ENCODE measurements around the gene RHBDL2.

- TF ChIP-seq, protein P1, sequence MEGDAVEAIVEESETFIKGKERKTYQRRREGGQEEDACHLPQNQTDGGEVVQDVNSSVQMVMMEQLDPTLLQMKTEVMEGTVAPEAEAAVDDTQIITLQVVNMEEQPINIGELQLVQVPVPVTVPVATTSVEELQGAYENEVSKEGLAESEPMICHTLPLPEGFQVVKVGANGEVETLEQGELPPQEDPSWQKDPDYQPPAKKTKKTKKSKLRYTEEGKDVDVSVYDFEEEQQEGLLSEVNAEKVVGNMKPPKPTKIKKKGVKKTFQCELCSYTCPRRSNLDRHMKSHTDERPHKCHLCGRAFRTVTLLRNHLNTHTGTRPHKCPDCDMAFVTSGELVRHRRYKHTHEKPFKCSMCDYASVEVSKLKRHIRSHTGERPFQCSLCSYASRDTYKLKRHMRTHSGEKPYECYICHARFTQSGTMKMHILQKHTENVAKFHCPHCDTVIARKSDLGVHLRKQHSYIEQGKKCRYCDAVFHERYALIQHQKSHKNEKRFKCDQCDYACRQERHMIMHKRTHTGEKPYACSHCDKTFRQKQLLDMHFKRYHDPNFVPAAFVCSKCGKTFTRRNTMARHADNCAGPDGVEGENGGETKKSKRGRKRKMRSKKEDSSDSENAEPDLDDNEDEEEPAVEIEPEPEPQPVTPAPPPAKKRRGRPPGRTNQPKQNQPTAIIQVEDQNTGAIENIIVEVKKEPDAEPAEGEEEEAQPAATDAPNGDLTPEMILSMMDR (IDR thresholded peaks at IDR 0.05) = peak in 1 of 7 experiments; percentile 37
- peak in 1 of 3 donors; percentile 15 for TF ChIP-seq POLR2AphosphoS5 (IDR thresholded peaks at IDR 0.05)
- no peak for TF ChIP-seq EP300 (IDR thresholded peaks at IDR 0.05)
- no peak for TF ChIP-seq POLR2A (IDR thresholded peaks at IDR 0.05)
Observed at GRCh38 chr1:38919130-38919529, 22.5 kb downstream of the RHBDL2 start.
